Esophagus muscularis mucosa (tissue), 4 donors: ENCODE measurements around the gene DMXL1. TPM values are rescaled to one million over a fixed set of nuclear protein-coding genes. Genes with fewer than 3 reads are reported as not detected.

ENCODE experiments used
- DNase-seq: peaks from one replicate; pipeline ENCODE4 v3.0.0-alpha.2; 2017; ENCODE audit errors: extremely low spot score
- H3K27ac ChIP-seq, 4 donors: fragments of 200-600 bp; sonication (generic); replicated peaks in 1 of 4; 1 replicate in 3 of 4; 2 replicates in 1 of 4; pipeline ENCODE4 v1.5.1; 2016 to 2019; ENCODE audit warnings: mild to moderate bottlenecking in 1 of 4
- H3K27me3 ChIP-seq, 4 donors: fragments of 200-600 bp; sonication (generic); one replicate each; pipeline versions ENCODE4 v1.5.1 to v1.6.0; 2016 to 2019
- H3K36me3 ChIP-seq, 4 donors: fragments of 200-600 bp; sonication (generic); one replicate each; pipeline ENCODE4 v1.5.1; 2016 to 2019
- H3K4me1 ChIP-seq, 4 donors: fragments of 200-600 bp; sonication (generic); one replicate each; pipeline ENCODE4 v1.5.1; 2016 to 2019
- H3K4me3 ChIP-seq, 4 donors: fragments of 200-600 bp; sonication (generic); 1 replicate in 2 of 4; 2 replicates in 2 of 4; pipeline ENCODE4 v1.5.1; 2016 to 2019; ENCODE audit warnings: mild to moderate bottlenecking in 4 of 4, moderate library complexity in 1 of 4
- H3K9me3 ChIP-seq, 4 donors: fragments of 200-600 bp; sonication (generic); 1 replicate in 3 of 4; 2 replicates in 1 of 4; pipeline ENCODE4 v1.5.1; 2016 to 2019
- CTCF ChIP-seq, 3 experiments: fragments of 200-600 bp in 2 of 3; fragments of 450-650 bp in 1 of 3; sonication (generic) in 2 of 3; IDR thresholded peaks; one replicate each; pipeline ENCODE4 v1.5.1; 2017 to 2019; ENCODE audit warnings: antibody characterized with exemption in 3 of 3, mild to moderate bottlenecking in 2 of 3, moderate library complexity in 1 of 3
- EP300 ChIP-seq: sonication (generic); formaldehyde crosslinking; IDR thresholded peaks from one replicate; pipeline ENCODE4 v1.6.1; 2017; ENCODE audit warnings: antibody characterized with exemption
- POLR2A ChIP-seq: fragments of 450-650 bp; IDR thresholded peaks from one replicate; pipeline ENCODE4 v1.6.1; 2017; ENCODE audit warnings: antibody characterized with exemption, moderate library complexity, mild to moderate bottlenecking, low read depth
- POLR2AphosphoS5 ChIP-seq, 2 donors: sonication (generic); formaldehyde crosslinking; IDR thresholded peaks; one replicate each; pipeline ENCODE4 v1.6.1; 2017; ENCODE audit warnings: antibody characterized with exemption in 2 of 2
- WGBS: methylation state at CpG from one replicate; pipeline ENCODE4 v1.1.5; 2018; 5-methylcytosine and 5-hydroxymethylcytosine counted together
- intact Hi-C: fragments of 100-400 bp; cut with DNase I; formaldehyde crosslinking; loops from one replicate; pipeline ENCODE4 v1.15.1; 2023
- total RNA-seq, 4 donors: library from RNA; depleted of rRNA; stranded (reverse); fragments of >200 nt; gene quantifications; one replicate each; pipeline versions ENCODE4 v1.1.0 to v1.2.1, GENCODE V29; 2016

DMXL1 gene
- total RNA-seq, 4 donors from 2014 or later = 36.3 to 65.6 (median 39.9) TPM

GRCh38 chr5:119082691-119083090, 11.8 kb downstream of the DMXL1 start:
- peaks cover 16 to 32% (median 31%) of the 10 kb centered on the region in 4 donors for H3K4me1 ChIP-seq
- DNase-seq = no peak
- intact Hi-C loops = no loop called here
- WGBS = 78% methylated on average over 3 of the region's 3 CpGs
- no peaks in the 10 kb centered on the region for H3K36me3 ChIP-seq
- H3K27ac ChIP-seq = no peak overlapping the region
- no peaks in the 10 kb centered on the region for H3K27me3 ChIP-seq
- no peak overlapping the region for H3K4me3 ChIP-seq
- no peaks in the 10 kb centered on the region for H3K9me3 ChIP-seq
- no peak for TF ChIP-seq POLR2A
- TF ChIP-seq CTCF (IDR thresholded peaks at IDR 0.05) = no peak
- no peak for TF ChIP-seq POLR2AphosphoS5 (IDR thresholded peaks at IDR 0.05)
- TF ChIP-seq EP300 = no peak

GRCh38 chr5:119083679-119084078, 12.8 kb downstream of the DMXL1 start:
- H3K27ac ChIP-seq = no peak overlapping the region
- peaks cover 16 to 28% (median 23%) of the 10 kb centered on the region in 4 donors for H3K4me1 ChIP-seq
- no peaks in the 10 kb centered on the region for H3K36me3 ChIP-seq
- DNase-seq = no peak
- H3K9me3 ChIP-seq = no peaks in the 10 kb centered on the region
- H3K4me3 ChIP-seq = no peak overlapping the region
- 97% methylated on average over 3 of the region's 3 CpGs for WGBS
- intact Hi-C loops = no loop called here
- no peaks in the 10 kb centered on the region for H3K27me3 ChIP-seq
- no peak for TF ChIP-seq CTCF (IDR thresholded peaks at IDR 0.05)
- TF ChIP-seq POLR2AphosphoS5 (IDR thresholded peaks at IDR 0.05) = no peak
- TF ChIP-seq EP300 = no peak
- TF ChIP-seq POLR2A = no peak

GRCh38 chr5:119088438-119088837, 17.6 kb downstream of the DMXL1 start:
- intact Hi-C loops = no loop called here
- H3K9me3 ChIP-seq = peaks cover 0 to 6% (median 0%) of the 10 kb centered on the region in 4 donors
- no peak for DNase-seq
- WGBS = 82% methylated on average over 2 of the region's 2 CpGs
- H3K27ac ChIP-seq = no peak overlapping the region
- H3K27me3 ChIP-seq = no peaks in the 10 kb centered on the region
- no peak overlapping the region for H3K4me3 ChIP-seq
- H3K36me3 ChIP-seq = no peaks in the 10 kb centered on the region
- H3K4me1 ChIP-seq = peaks cover 0 to 7% (median 0%) of the 10 kb centered on the region in 4 donors
- TF ChIP-seq POLR2A (no peak), POLR2AphosphoS5 (IDR thresholded peaks at IDR 0.05) (no peak), EP300 (no peak), CTCF (IDR thresholded peaks at IDR 0.05) (no peak)

DNA sequence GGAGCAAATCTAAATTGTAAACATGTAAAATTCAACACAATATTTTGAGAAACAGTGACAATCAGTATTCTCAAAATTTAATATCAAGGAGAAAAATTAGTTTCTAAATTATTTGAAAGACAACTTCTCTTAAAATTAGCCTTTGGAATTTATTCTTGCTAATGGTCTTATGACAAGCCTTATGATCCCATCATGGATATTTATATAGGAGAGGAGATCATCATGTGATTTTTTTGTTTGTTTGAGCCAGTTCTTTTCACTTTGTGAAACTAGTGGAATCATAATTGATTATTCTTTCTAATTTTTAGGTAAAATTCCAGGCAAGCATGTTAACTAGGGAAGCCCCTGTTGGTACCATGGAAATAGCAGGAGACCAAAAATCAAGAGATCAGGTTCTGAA, 24.7 kb downstream of the DMXL1 start:
- no peaks in the 10 kb centered on the region for H3K4me1 ChIP-seq
- TF ChIP-seq CTCF (IDR thresholded peaks at IDR 0.05) (no peak), POLR2AphosphoS5 (IDR thresholded peaks at IDR 0.05) (no peak), POLR2A (no peak), EP300 (no peak)
- no peak overlapping the region for H3K4me3 ChIP-seq
- no peaks in the 10 kb centered on the region for H3K27me3 ChIP-seq
- H3K27ac ChIP-seq = no peak overlapping the region
- peaks cover 0 to 17% (median 14%) of the 10 kb centered on the region in 4 donors for H3K36me3 ChIP-seq
- intact Hi-C loops = no loop called here
- no peak for DNase-seq
- H3K9me3 ChIP-seq = peaks cover 0 to 1% (median 0%) of the 10 kb centered on the region in 4 donors

DNA sequence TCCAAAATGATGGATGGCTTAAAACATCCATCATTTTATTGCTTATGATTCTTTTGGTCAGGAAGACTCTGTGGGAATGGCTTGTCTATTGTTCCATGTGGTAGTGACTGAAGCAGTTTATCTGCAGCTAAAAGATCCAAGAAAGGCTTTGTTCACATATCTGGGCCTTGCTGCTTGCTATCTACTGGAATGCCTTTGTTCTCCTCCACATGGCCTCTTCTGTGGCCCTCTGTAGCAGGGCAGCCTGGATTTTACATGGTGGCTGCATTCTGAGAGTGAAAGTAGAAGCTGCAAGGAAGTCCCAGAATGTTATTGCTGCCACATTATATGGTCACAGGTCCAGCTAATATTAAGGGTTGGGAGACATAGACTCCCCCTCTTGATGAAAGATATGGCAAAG, 35.1 kb downstream of the DMXL1 start:
- Histone ChIP-seq H3K27me3 (no peaks in the 10 kb centered on the region), H3K9me3 (no peaks in the 10 kb centered on the region), H3K4me1 (no peaks in the 10 kb centered on the region), H3K36me3 (peaks cover 3 to 39% (median 12%) of the 10 kb centered on the region in 4 donors), H3K4me3 (no peak overlapping the region), H3K27ac (no peak overlapping the region)
- TF ChIP-seq POLR2AphosphoS5 (IDR thresholded peaks at IDR 0.05) (no peak), CTCF (IDR thresholded peaks at IDR 0.05) (no peak), POLR2A (no peak), EP300 (no peak)
- no peak for DNase-seq
- intact Hi-C loops = no loop called here
